SK-N-SH (cell line): ENCODE results near the gene CLSTN2.

Experiments used
- CHD2 ChIP-seq: fragments of 150-350 bp; IDR thresholded peaks from 2 replicates; pipeline ENCODE4 v1.6.1; 2018; ENCODE audit warnings: low read length; ENCODE audit not compliant: partially characterized antibody
- RAD21 ChIP-seq: IDR thresholded peaks from 2 replicates; pipeline ENCODE4 v1.6.1; 2012; ENCODE audit warnings: mild to moderate bottlenecking, low read length
- TCF12 ChIP-seq: IDR thresholded peaks from 2 replicates; pipeline ENCODE4 v1.4.0; 2012
- YY1 ChIP-seq: IDR thresholded peaks from 2 replicates; pipeline ENCODE4 v1.4.0; 2012; ENCODE audit warnings: low read depth, mild to moderate bottlenecking
- TF ChIP-seq, protein P1 (sequence below): fragments of 200-600 bp; sonication (generic); IDR thresholded peaks from 2 replicates; pipeline ENCODE4 v1.6.1; 2017; ENCODE audit warnings: antibody characterized with exemption, mild to moderate bottlenecking, moderate library complexity

DNA sequence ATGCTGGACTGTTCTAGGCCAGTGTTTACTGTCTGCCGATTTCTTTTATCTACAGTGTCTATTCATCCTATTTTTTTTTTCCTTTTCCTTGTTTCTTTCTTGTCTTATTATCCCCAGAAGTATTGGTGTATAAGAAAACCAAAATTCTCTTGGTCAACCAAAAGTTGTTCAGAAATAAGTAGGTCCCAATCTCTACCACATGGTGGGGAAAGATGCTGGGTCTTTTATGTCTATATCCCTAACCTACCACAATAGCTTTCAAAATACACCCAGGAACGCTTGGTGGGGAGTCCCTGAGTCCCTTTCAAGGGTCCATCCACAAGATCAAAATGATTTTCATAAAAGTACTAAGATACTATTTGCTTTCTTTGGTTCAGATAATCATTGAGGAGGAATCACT is 225.6 kb downstream of the CLSTN2 start:
- TF ChIP-seq, protein P1, sequence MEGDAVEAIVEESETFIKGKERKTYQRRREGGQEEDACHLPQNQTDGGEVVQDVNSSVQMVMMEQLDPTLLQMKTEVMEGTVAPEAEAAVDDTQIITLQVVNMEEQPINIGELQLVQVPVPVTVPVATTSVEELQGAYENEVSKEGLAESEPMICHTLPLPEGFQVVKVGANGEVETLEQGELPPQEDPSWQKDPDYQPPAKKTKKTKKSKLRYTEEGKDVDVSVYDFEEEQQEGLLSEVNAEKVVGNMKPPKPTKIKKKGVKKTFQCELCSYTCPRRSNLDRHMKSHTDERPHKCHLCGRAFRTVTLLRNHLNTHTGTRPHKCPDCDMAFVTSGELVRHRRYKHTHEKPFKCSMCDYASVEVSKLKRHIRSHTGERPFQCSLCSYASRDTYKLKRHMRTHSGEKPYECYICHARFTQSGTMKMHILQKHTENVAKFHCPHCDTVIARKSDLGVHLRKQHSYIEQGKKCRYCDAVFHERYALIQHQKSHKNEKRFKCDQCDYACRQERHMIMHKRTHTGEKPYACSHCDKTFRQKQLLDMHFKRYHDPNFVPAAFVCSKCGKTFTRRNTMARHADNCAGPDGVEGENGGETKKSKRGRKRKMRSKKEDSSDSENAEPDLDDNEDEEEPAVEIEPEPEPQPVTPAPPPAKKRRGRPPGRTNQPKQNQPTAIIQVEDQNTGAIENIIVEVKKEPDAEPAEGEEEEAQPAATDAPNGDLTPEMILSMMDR, result no peak
- TF ChIP-seq CHD2 (no peak), RAD21 (peak; percentile 31), TCF12 (no peak), YY1 (no peak)
